ENCODE measurements around the gene GAK. TPM values are rescaled to one million over a fixed set of nuclear protein-coding genes. Genes with fewer than 3 reads are reported as not detected.

The GAK gene
- total and polyA plus RNA-seq, 5 donors from 2014 or later = 37.5 to 254 (median 40.0) TPM

DNA sequence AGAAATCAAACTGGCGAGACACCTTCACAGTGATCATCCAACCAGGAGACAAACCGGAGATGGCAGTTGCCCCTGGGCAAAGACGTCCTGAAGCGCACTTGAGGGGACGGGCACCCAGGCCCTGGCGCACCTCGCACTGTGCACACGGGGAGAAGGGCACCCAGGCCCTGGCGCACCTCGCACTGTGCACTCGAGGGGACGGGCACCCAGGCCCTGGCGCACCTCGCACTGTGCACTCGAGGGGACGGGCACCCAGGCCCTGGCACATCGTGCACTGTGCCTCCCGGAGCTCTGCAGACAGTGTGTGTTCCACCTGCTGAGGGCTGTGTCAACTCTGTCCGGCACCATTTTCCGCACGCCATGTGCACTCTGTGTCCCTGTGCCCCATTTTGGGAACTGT, 71.6 kb downstream of the GAK start:
- Mint-ChIP-seq H3K4me3 (no peak overlapping the region), H3K4me1 (peaks cover 3 to 5% (median 4%) of the 10 kb centered on the region in 4 donors), H3K27me3 (no peaks in the 10 kb centered on the region), H3K9me3 (peaks cover 0 to 8% (median 0%) of the 10 kb centered on the region in 7 donors), H3K36me3 (peaks cover 46% of the 10 kb centered on the region), H3K27ac (peak overlapping the region in 1 of 3 donors; percentile 74)
- no peak for DNase-seq
- H3K4me3 ChIP-seq (ENCODE audit: low read depth, low read length) = no peak overlapping the region
- H3K27me3 ChIP-seq (ENCODE audit: control insufficient read depth, insufficient read depth, low read length) = no peaks in the 10 kb centered on the region
- H3K36me3 ChIP-seq (ENCODE audit: control insufficient read depth, insufficient read depth, low read length) = peaks cover 73% of the 10 kb centered on the region
- no peaks in the 10 kb centered on the region for H3K4me1 ChIP-seq (ENCODE audit: control insufficient read depth, insufficient read depth, low read length, poor library complexity, severe bottlenecking)
- no peak overlapping the region for H3K27ac ChIP-seq (ENCODE audit: insufficient read depth, low read length, poor library complexity, severe bottlenecking)
- H3K9me3 ChIP-seq (ENCODE audit: control insufficient read depth in 2 of 2, low read length in 2 of 2) = no peaks in the 10 kb centered on the region
- ATAC-seq (ENCODE audit: low read depth in 2 of 2) = no peak

DNA sequence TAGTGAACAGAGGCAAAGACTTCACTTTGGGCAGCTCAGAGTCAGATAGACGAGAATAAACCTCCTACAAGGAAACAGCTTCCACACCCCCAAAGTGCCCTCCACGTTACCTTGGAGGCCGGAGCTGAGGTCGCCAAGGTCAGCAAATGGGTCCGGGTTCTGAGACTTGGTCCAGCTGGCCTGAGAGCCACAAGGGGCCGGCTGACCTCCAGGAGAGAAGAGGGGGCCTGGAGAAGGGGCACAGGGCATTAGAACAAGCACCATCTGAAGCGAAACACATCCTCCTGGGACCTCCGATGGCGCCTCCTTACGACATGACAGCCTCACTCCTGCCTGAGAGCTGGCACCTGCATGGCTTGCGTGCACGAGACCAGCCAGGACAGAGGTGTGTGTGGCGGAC, 72.6 kb downstream of the GAK start:
- Histone ChIP-seq H3K4me3 (ENCODE audit: low read depth, low read length) (no peak overlapping the region), H3K27me3 (ENCODE audit: control insufficient read depth, insufficient read depth, low read length) (no peaks in the 10 kb centered on the region), H3K36me3 (ENCODE audit: control insufficient read depth, insufficient read depth, low read length) (peaks cover 62% of the 10 kb centered on the region), H3K9me3 (ENCODE audit: control insufficient read depth in 2 of 2, low read length in 2 of 2) (no peaks in the 10 kb centered on the region), H3K27ac (ENCODE audit: insufficient read depth, low read length, poor library complexity, severe bottlenecking) (no peak overlapping the region), H3K4me1 (ENCODE audit: control insufficient read depth, insufficient read depth, low read length, poor library complexity, severe bottlenecking) (no peaks in the 10 kb centered on the region)
- H3K27me3 Mint-ChIP-seq = no peaks in the 10 kb centered on the region
- H3K36me3 Mint-ChIP-seq = peaks cover 53% of the 10 kb centered on the region
- no peak overlapping the region for H3K4me3 Mint-ChIP-seq
- H3K4me1 Mint-ChIP-seq = peaks cover 3 to 5% (median 4%) of the 10 kb centered on the region in 4 donors
- ATAC-seq (ENCODE audit: low read depth in 2 of 2) (no peak), DNase-seq (no peak)
- H3K27ac Mint-ChIP-seq = no peak overlapping the region
- H3K9me3 Mint-ChIP-seq = peaks cover 0 to 8% (median 0%) of the 10 kb centered on the region in 7 donors

DNA sequence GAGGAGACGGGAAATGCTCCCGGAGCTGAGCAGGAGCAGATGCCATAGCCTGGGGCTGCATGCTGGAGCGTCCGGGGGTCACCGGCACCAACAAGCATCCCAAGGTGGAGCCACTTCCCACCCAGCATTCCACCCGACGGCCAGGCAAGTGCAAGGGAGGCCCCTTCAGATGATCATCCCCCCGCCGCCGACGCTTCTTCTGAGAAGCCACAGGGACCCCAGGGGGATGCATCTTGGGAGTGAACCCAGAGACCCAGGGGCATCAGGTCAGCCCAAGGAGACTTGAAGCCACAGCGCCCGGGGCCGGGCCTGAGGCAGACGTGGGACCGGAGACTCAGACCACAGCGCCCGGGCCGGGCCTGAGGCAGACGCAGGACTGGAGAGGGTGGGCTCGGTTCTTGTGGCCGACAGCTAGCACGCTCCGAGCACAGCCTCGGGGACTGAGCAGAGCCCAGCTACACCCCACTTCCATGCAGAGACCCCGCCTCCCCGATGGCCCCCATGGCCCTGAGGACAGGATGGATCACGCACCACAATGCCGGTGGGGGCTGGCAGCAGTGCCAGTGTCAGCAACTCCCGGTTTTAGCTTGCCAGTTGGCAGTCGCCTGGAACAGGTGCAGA, 73.2 kb downstream of the GAK start:
- Mint-ChIP-seq H3K4me1 (peaks cover 3 to 5% (median 4%) of the 10 kb centered on the region in 4 donors), H3K27ac (peak overlapping the region in 1 of 3 donors; percentile 47), H3K36me3 (peaks cover 53% of the 10 kb centered on the region), H3K4me3 (no peak overlapping the region), H3K27me3 (no peaks in the 10 kb centered on the region), H3K9me3 (peaks cover 0 to 8% (median 0%) of the 10 kb centered on the region in 7 donors)
- ATAC-seq (ENCODE audit: low read depth in 2 of 2) = no peak
- Histone ChIP-seq H3K9me3 (ENCODE audit: control insufficient read depth in 2 of 2, low read length in 2 of 2) (no peaks in the 10 kb centered on the region), H3K27me3 (ENCODE audit: control insufficient read depth, insufficient read depth, low read length) (no peaks in the 10 kb centered on the region), H3K4me1 (ENCODE audit: control insufficient read depth, insufficient read depth, low read length, poor library complexity, severe bottlenecking) (no peaks in the 10 kb centered on the region), H3K27ac (ENCODE audit: insufficient read depth, low read length, poor library complexity, severe bottlenecking) (no peak overlapping the region), H3K36me3 (ENCODE audit: control insufficient read depth, insufficient read depth, low read length) (peaks cover 61% of the 10 kb centered on the region), H3K4me3 (ENCODE audit: low read depth, low read length) (no peak overlapping the region)
- DNase-seq = no peak

DNA sequence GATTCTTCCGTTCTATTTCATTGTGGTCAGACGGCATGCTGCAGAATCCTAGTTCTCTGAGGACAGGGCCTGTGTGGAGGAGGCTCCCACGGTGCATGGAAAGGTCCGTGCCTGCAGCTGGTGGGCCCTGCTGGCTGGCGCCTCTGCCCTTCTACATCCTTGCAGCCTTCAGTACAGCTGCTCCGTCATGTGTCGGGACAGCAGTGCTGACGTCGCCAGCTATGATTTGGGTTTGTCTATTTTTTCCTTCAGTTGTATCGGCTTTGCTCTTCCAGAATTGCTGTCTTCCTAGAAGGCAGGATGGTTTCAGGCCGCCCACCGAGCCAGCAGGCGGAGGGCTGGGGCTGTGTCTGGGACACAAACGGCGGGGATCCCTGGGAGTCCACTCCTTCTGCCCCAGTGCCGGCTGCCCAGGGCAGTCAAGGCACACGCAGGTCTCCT, 74.1 kb downstream of the GAK start:
- Histone ChIP-seq H3K9me3 (ENCODE audit: control insufficient read depth in 2 of 2, low read length in 2 of 2) (no peaks in the 10 kb centered on the region), H3K36me3 (ENCODE audit: control insufficient read depth, insufficient read depth, low read length) (peaks cover 58% of the 10 kb centered on the region), H3K27ac (ENCODE audit: insufficient read depth, low read length, poor library complexity, severe bottlenecking) (no peak overlapping the region), H3K4me3 (ENCODE audit: low read depth, low read length) (no peak overlapping the region), H3K27me3 (ENCODE audit: control insufficient read depth, insufficient read depth, low read length) (no peaks in the 10 kb centered on the region), H3K4me1 (ENCODE audit: control insufficient read depth, insufficient read depth, low read length, poor library complexity, severe bottlenecking) (no peaks in the 10 kb centered on the region)
- Mint-ChIP-seq H3K4me1 (peaks cover 2 to 4% (median 3%) of the 10 kb centered on the region in 4 donors), H3K36me3 (peaks cover 49% of the 10 kb centered on the region), H3K4me3 (no peak overlapping the region), H3K27me3 (no peaks in the 10 kb centered on the region), H3K27ac (peak overlapping the region in 2 of 3 donors; percentile 47 to 59), H3K9me3 (peaks cover 0 to 8% (median 0%) of the 10 kb centered on the region in 7 donors)
- DNase-seq (no peak), ATAC-seq (ENCODE audit: low read depth in 2 of 2) (no peak)

DNA sequence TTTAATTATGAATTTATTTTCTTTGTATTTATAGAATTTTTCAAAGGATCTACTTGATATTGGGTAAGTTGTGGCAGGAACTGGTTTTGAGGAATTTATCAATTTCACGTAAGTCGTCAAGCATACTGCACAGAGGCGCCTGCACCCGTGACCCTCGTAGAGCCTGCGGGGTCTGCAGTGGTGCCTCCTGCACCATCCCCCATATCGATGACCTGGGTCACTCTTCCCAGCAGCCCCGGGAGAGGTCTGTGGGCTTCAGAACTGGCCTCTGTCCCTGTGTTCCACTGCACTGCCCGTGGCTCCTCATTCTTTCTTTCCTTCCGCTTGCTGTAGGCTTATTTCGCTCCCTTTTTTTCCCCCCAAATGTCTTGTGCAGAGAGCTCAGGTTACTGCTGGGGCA, 74.7 kb downstream of the GAK start:
- no peak overlapping the region for H3K27ac ChIP-seq (ENCODE audit: insufficient read depth, low read length, poor library complexity, severe bottlenecking)
- no peak for ATAC-seq (ENCODE audit: low read depth in 2 of 2)
- H3K4me1 ChIP-seq (ENCODE audit: control insufficient read depth, insufficient read depth, low read length, poor library complexity, severe bottlenecking) = no peaks in the 10 kb centered on the region
- Mint-ChIP-seq H3K27ac (peak overlapping the region in 1 of 3 donors; percentile 59), H3K9me3 (peaks cover 0 to 8% (median 0%) of the 10 kb centered on the region in 7 donors), H3K36me3 (peaks cover 44% of the 10 kb centered on the region), H3K4me3 (no peak overlapping the region), H3K4me1 (peaks cover 0 to 4% (median 1%) of the 10 kb centered on the region in 4 donors), H3K27me3 (no peaks in the 10 kb centered on the region)
- H3K9me3 ChIP-seq (ENCODE audit: control insufficient read depth in 2 of 2, low read length in 2 of 2) = no peaks in the 10 kb centered on the region
- no peak for DNase-seq
- H3K4me3 ChIP-seq (ENCODE audit: low read depth, low read length) = no peak overlapping the region
- H3K27me3 ChIP-seq (ENCODE audit: control insufficient read depth, insufficient read depth, low read length) = no peaks in the 10 kb centered on the region
- peaks cover 52% of the 10 kb centered on the region for H3K36me3 ChIP-seq (ENCODE audit: control insufficient read depth, insufficient read depth, low read length)

DNA sequence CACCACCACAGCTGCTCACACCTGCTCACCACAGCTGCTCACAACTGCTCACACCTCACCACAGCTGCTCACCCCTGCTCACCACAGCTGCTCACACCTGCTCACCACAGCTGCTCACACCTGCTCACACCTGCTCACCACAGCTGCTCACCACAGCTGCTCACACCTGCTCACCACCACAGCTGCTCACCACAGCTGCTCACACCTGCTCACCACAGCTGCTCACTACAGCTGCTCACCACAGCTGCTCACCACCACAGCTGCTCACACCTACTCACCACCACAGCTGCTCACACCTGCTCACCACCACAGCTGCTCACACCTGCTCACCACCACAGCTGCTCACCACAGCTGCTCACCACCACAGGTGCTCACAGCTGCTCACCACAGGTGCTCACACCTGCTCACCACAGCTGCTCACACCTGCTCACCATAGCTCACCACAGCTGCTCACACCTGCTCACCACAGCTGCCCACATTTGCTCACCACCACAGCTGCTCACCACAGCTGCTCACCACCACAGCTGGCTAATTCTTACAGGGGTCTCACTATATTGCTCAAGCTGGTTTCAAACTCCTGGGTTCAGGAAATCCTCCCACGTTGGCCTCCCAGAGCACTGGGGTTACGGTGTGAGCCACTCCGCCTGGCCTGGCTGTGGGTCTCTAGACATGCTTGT, 75.8 kb downstream of the GAK start:
- ATAC-seq (ENCODE audit: low read depth in 2 of 2) = no peak
- Mint-ChIP-seq H3K9me3 (peaks cover 0 to 8% (median 0%) of the 10 kb centered on the region in 7 donors), H3K36me3 (peaks cover 41% of the 10 kb centered on the region), H3K4me3 (peak overlapping the region in 1 of 4 donors; percentile 31), H3K27me3 (no peaks in the 10 kb centered on the region), H3K4me1 (peaks cover 0 to 4% (median 1%) of the 10 kb centered on the region in 4 donors), H3K27ac (peak overlapping the region; percentile 79 to 88 (median 82))
- Histone ChIP-seq H3K9me3 (ENCODE audit: control insufficient read depth in 2 of 2, low read length in 2 of 2) (no peaks in the 10 kb centered on the region), H3K4me3 (ENCODE audit: low read depth, low read length) (no peak overlapping the region), H3K36me3 (ENCODE audit: control insufficient read depth, insufficient read depth, low read length) (peaks cover 46% of the 10 kb centered on the region), H3K27me3 (ENCODE audit: control insufficient read depth, insufficient read depth, low read length) (no peaks in the 10 kb centered on the region), H3K27ac (ENCODE audit: insufficient read depth, low read length, poor library complexity, severe bottlenecking) (peak overlapping the region; percentile 47), H3K4me1 (ENCODE audit: control insufficient read depth, insufficient read depth, low read length, poor library complexity, severe bottlenecking) (no peaks in the 10 kb centered on the region)
- peak in 1 of 3 donors; percentile 10 for DNase-seq

DNA sequence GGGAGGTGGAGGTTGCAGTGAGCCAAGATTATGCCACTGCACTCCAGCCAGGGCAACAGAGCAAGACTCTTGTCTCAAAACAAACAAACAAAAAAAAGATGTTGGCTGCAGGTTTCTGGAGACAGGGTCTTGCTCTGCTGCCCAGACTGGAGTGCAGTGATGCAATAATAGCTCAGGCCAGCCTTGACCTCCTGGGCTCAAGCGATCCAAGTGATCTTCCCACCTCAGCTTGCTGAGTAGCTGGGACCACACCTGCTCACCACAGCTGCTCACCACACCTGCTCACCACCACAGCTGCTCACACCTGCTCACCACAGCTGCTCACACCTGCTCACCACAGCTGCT, 76.3 kb downstream of the GAK start:
- Mint-ChIP-seq H3K27me3 (no peaks in the 10 kb centered on the region), H3K4me1 (peaks cover 0 to 4% (median 1%) of the 10 kb centered on the region in 4 donors), H3K4me3 (peak overlapping the region in 1 of 4 donors; percentile 31), H3K27ac (peak overlapping the region in 1 of 3 donors; percentile 88), H3K9me3 (peaks cover 0 to 8% (median 0%) of the 10 kb centered on the region in 7 donors), H3K36me3 (peaks cover 42% of the 10 kb centered on the region)
- Histone ChIP-seq H3K4me1 (ENCODE audit: control insufficient read depth, insufficient read depth, low read length, poor library complexity, severe bottlenecking) (no peaks in the 10 kb centered on the region), H3K36me3 (ENCODE audit: control insufficient read depth, insufficient read depth, low read length) (peaks cover 45% of the 10 kb centered on the region), H3K9me3 (ENCODE audit: control insufficient read depth in 2 of 2, low read length in 2 of 2) (no peaks in the 10 kb centered on the region), H3K27me3 (ENCODE audit: control insufficient read depth, insufficient read depth, low read length) (no peaks in the 10 kb centered on the region), H3K4me3 (ENCODE audit: low read depth, low read length) (no peak overlapping the region), H3K27ac (ENCODE audit: insufficient read depth, low read length, poor library complexity, severe bottlenecking) (peak overlapping the region; percentile 47)
- ATAC-seq (ENCODE audit: low read depth in 2 of 2) (no peak), DNase-seq (no peak)
